ENCODE results near the gene GAGE12C.
"Not testable (repeated sequence)": the region's sequence is repeated elsewhere in the genome, so short reads cannot be mapped to it uniquely, and the experiment has no call there.

The GAGE12C gene

GRCh38 chrX:49531877-49532276 lies at the start of gene GAGE12C:
Gene GAGE12C, plus strand, starts transcription at chrX:49532177. Its CDS starts 1,155 bp downstream, at chrX:49533332.
- not testable (repeated sequence) for DNase-seq (ENCODE audit: low read depth)

- DNase-seq (ENCODE audit: low read depth): not testable (repeated sequence)
Observed at GRCh38 chrX:49541433-49541832, 9.5 kb downstream of the GAGE12C start, which contains the start of gene GAGE12D. Gene GAGE12D, plus strand, starts transcription at chrX:49541733. Its CDS starts 1,155 bp downstream, at chrX:49542888.

- not testable (repeated sequence) for DNase-seq (ENCODE audit: low read depth)
Observed at GRCh38 chrX:49550989-49551388, 19.0 kb downstream of the GAGE12C start, which contains the start of gene GAGE12E. Gene GAGE12E, plus strand, starts transcription at chrX:49551289. Its CDS starts 1,155 bp downstream, at chrX:49552444.

- DNase-seq (ENCODE audit: low read depth): not testable (repeated sequence)
Observed at GRCh38 chrX:49560542-49560941, 28.6 kb downstream of the GAGE12C start, which contains the start of gene GAGE12F. Gene GAGE12F, plus strand, starts transcription at chrX:49560842. Its CDS starts 1,155 bp downstream, at chrX:49561997.

- not testable (repeated sequence) for DNase-seq (ENCODE audit: low read depth)
Observed at GRCh38 chrX:49568728-49569127, 36.8 kb downstream of the GAGE12C start.

- DNase-seq (ENCODE audit: low read depth): not testable (repeated sequence)
Observed at GRCh38 chrX:49569152-49569551, 37.2 kb downstream of the GAGE12C start.

GRCh38 chrX:49570100-49570499 lies 38.1 kb downstream of the GAGE12C start, which contains the start of gene GAGE12G:
Gene GAGE12G, plus strand, starts transcription at chrX:49570400. Its CDS starts 1,155 bp downstream, at chrX:49571555.
- not testable (repeated sequence) for DNase-seq (ENCODE audit: low read depth)

GRCh38 chrX:49579649-49580048 lies 47.7 kb downstream of the GAGE12C start, which contains the start of gene GAGE12H:
Gene GAGE12H, plus strand, starts transcription at chrX:49579949. Its CDS starts 1,155 bp downstream, at chrX:49581104.
- DNase-seq (ENCODE audit: low read depth): not testable (repeated sequence)

Data from stimulated activated CD8-positive, alpha-beta memory T cell treated with anti-CD3 and anti-CD28 coated beads, Interleukin-4, amount 100 ng/mL, for 24 hours (primary cell).